ENCODE data around the gene HDGF.

The HDGF gene

GRCh38 chr1:156725683-156726280 lies 25.7 kb downstream of the HDGF start:
- DNase-seq (ENCODE audit: low spot score) = peak; percentile 86

GRCh38 chr1:156721535-156721934 lies 29.9 kb downstream of the HDGF start:
- DNase-seq (ENCODE audit: low spot score) = no peak

- no peak for DNase-seq (ENCODE audit: low spot score)
These were observed 30.3 kb downstream of the HDGF start for GRCh38 chr1:156721131-156721530.

GRCh38 chr1:156717351-156717750 lies 34.1 kb downstream of the HDGF start:
- no peak for DNase-seq (ENCODE audit: low spot score)

- no peak for DNase-seq (ENCODE audit: low spot score)
These were observed 36.6 kb downstream of the HDGF start for GRCh38 chr1:156714830-156715229.

- no peak for DNase-seq (ENCODE audit: low spot score)
These were observed 38.8 kb downstream of the HDGF start for GRCh38 chr1:156712626-156713025.

- DNase-seq (ENCODE audit: low spot score) = no peak
These were observed 40.3 kb downstream of the HDGF start for GRCh38 chr1:156711011-156711817.

GRCh38 chr1:156709757-156710489 lies 41.6 kb downstream of the HDGF start:
- no peak for DNase-seq (ENCODE audit: low spot score)

- no peak for DNase-seq (ENCODE audit: low spot score)
These were observed 42.4 kb downstream of the HDGF start for GRCh38 chr1:156709031-156709430.

- DNase-seq (ENCODE audit: low spot score) = no peak
These were observed 43.2 kb downstream of the HDGF start for GRCh38 chr1:156708218-156708661.

- DNase-seq (ENCODE audit: low spot score) = no peak
These were observed 43.9 kb downstream of the HDGF start for GRCh38 chr1:156707417-156708217.

- no peak for DNase-seq (ENCODE audit: low spot score)
These were observed 44.6 kb downstream of the HDGF start for GRCh38 chr1:156706657-156707416.

GRCh38 chr1:156705918-156706656 lies 45.4 kb downstream of the HDGF start:
- DNase-seq (ENCODE audit: low spot score) = no peak

GRCh38 chr1:156705321-156705917 lies 46.1 kb downstream of the HDGF start, which contains the start of gene CRABP2:
TSS of gene CRABP2 (minus strand) at chr1:156705583. CDS start at chr1:156705446, 137 bp downstream.
- no peak for DNase-seq (ENCODE audit: low spot score)

- no peak for DNase-seq (ENCODE audit: low spot score)
These were observed 46.5 kb downstream of the HDGF start for GRCh38 chr1:156704930-156705320.

GRCh38 chr1:156704166-156704711 lies 47.2 kb downstream of the HDGF start:
- no peak for DNase-seq (ENCODE audit: low spot score)

- no peak for DNase-seq (ENCODE audit: low spot score)
These were observed 47.7 kb downstream of the HDGF start for GRCh38 chr1:156703741-156704140.

GRCh38 chr1:156703336-156703735 lies 48.1 kb downstream of the HDGF start:
- DNase-seq (ENCODE audit: low spot score) = no peak

GRCh38 chr1:156700736-156701531 lies 50.5 kb downstream of the HDGF start:
- DNase-seq (ENCODE audit: low spot score) = no peak
